Erythroblast (primary cell): ENCODE results near the gene MCCC2.

Experiments used
- GATA1 ChIP-seq: IDR thresholded peaks from 2 replicates; pipeline ENCODE4 v1.6.1; 2011; ENCODE audit warnings: low read depth, mild to moderate bottlenecking, control low read depth, low read length, moderate library complexity
- POLR2A ChIP-seq: IDR thresholded peaks from 2 replicates; pipeline ENCODE4 v1.6.1; 2011; ENCODE audit warnings: mild to moderate bottlenecking, low read length

DNA sequence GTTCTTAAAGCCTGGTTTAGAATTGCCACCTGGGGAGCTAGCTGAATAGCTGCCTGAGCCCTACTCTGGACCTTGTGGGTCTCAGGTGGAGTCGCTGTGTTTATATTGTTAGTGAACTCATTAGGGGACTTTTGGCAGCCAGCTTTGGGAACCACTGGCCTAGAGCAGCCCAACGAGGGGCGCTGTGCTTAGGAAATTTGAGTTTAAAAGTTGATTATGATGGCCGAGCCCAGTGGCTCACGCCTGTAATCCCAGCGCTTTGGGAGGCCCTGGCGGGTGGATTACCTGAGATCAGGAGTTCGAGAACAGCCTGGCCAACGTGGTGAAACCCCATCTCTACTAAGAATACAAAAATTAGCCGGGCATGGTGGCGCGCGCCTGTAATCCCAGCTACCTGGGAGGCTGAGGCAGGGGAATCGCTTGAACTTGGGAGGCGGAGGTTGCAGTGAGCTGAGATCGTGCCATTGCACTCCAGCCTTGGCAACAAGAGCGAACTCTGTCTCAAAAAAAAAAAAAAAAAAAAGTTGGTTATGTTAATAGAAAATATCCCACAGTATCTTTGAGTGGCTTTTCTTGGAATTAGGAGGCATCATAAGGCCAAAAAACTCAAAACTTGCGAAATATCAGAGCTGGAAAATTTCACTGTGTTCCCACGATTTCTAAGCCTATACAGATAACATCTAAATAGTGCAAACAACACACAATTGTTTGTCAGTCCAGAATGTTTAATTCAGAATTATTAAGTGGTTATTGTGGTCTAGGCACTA, 809 bp downstream of the MCCC2 start:
- TF ChIP-seq POLR2A (no peak), GATA1 (no peak)
